Measurements from ENCODE around the gene SOX11.

Gene SOX11

DNA sequence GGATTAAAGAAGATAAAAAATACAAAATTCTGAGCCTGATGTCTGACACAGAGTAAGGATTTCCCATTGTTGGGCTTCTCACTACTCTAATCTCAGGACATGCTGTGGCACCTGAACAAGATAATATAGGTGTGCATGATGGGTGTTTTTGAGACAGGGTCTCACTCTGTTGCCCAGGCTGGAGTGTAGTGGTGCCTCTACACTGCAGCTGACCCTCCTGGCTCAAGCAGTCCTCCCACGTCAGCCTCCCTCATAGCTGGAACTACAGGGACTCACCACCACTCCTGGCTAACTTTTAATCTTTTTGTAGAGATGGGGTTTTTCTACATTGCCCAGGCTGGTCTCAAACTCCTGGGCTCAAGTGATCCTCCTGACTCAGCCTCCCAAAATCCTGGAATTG is 32.9 kb downstream of the SOX11 start:
- no peak for DNase-seq

- DNase-seq, result no peak
These were observed 33.7 kb downstream of the SOX11 start for GRCh38 chr2:5725794-5726463.

GRCh38 chr2:5727235-5727634 is 35.1 kb downstream of the SOX11 start:
- no peak for DNase-seq

DNA sequence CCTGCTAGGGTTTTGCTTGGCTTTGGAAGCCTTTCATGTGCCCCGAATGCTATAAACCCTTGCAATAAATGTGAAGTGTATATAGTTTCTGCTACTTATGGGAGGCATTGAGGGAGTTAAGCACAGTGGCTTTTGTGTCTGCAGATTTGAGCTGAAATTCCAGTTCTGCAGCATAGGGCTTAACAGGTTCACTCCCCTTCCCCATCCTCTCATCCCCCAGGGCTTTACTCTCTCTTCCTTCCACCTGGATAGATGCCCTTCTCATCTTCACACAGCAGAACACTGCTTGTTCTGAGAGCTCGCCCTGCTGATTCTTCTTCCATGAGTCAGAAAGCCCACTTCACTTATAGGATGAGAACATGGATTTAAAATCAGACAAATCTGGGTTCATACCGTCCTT is 37.2 kb downstream of the SOX11 start:
- DNase-seq, result no peak

GRCh38 chr2:5730386-5730785 is 38.2 kb downstream of the SOX11 start:
- no peak for DNase-seq

GRCh38 chr2:5734859-5735520 is 42.8 kb downstream of the SOX11 start:
- no peak for DNase-seq

GRCh38 chr2:5735521-5735861 is 43.3 kb downstream of the SOX11 start:
- no peak for DNase-seq

DNA sequence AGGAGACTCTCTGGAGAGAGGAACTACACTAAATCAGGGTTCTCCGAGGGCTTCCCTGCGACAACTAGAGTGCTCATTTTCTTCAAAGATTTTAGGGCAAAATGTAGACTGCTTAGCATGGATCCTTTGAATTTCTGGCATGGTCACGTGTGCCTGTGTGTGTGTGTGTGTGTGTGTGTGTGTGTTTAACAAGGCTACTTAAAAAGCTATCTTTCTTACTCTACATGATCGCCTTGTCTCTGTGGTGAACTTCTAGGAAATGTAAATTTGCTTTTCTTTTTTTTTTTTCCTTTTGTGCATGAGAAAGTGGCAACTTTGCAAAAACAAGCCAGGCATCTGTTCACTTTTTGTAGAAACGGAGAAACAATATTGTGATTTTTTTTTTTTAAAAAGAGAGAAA is 43.9 kb downstream of the SOX11 start:
- no peak for DNase-seq

DNA sequence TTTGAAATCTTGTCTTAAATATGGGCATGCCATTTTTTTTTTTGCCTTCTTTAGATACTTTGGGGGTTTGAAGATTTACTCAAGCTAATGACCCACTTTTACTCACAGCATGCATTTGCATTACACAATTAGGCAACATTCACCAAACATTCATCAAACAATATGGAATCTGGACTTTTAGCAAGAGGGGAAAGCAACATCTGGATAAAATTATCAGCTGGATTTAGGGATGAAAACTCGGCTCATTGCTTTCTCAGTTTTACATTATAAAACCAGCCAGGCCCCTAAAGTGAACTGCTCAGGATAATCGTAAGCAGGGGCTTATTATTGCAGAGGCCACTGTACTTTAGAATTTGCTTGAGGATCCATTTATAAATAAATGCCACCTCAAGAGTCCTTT is 44.7 kb downstream of the SOX11 start:
- DNase-seq, result no peak

DNA sequence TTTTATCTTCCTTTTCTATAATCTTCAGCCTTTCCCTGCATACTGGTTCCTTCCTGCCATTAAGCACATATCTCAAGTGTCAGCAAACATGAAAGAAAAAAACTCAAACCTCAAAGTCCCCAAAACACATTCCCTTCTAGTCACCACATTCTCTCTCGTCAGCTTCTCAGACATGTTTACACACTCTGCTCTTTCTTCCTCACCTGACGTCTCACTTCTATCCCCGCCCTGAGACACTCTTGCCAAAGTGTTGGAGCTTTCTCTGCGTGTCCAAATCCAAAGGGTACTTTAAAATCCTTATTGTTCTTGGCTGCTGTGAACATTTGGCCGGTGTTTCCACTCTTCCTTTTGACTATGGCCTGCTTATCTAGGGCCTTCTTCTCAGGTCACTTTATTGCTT is 47.9 kb downstream of the SOX11 start:
- no peak for DNase-seq

DNA sequence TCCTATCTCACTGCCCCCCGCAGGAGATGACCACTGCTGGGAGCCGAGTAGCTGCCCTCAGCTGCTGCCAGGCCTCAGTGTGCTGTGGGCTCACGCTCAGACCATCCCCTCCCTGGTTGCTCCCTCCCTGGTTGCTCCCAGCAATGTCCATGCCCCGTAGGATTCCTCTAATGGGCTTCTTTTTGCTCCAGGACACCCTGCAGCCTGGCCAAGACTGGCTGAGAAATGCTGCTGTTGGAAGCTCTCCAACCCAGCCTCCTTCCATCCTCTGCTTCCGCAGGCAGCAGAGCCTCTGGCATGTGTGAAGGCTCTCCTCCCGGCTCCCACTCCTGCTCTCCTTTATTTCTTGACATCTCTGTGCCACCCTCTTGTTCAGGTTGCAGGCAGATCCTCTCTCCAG is 48.6 kb downstream of the SOX11 start:
- no peak for DNase-seq

- DNase-seq, result no peak
These were observed 49.1 kb downstream of the SOX11 start for GRCh38 chr2:5741242-5741641.

- DNase-seq, result no peak
These were observed 49.9 kb downstream of the SOX11 start for GRCh38 chr2:5742126-5742525.

- DNase-seq, result no peak
These were observed 56.2 kb downstream of the SOX11 start for GRCh38 chr2:5748391-5748790.

DNA sequence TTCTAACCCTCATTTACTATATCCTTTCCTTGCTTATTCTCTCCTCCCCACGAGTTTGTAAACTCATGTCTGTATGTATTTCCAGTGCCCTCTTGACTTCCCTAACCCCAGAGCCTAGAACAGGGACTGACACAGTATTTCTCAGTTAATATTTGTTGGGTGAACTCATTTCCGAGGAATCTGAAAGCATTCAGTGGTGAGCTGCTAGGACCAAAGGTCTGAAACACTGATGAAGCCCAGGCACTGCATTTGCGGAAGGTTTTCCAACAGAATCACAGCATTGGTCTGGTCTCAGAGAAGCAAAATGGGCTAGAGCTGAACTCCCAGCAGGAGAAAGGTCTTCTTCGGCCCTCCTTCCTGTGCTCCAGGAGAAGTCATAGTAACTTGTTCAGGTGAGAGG is 56.8 kb downstream of the SOX11 start:
- no peak for DNase-seq

DNA sequence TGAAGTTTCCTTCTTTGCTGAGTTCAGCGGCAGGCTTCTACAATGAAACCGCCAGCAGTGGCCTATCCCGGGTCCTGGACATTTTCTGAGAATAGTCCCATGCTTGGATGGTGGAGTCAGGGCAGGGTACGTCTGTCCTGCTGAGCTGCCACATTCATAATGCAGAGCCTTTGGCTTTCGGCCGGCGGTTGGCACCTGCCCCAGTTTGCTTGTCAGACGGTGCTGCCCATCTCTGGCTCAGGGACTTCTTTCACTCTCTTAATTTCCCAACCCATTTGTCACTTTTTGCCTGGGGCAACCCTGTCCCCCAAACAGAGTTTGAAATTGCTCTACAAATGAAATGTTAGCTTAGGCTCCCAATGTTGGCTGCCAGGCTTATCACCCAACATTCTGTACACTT is 57.2 kb downstream of the SOX11 start:
- DNase-seq, result no peak

Data from activated CD4-positive, alpha-beta T cell treated with anti-CD3 and anti-CD28 coated beads, Interleukin-2, amount 50 U/mL, for 48 hours (primary cell).